Measurements from ENCODE around the gene KCNJ14.

KCNJ14 gene

GRCh38 chr19:48445606-48446481 lies 9.5 kb upstream of the KCNJ14 start, which contains the start of gene GRWD1:
Gene GRWD1 (plus strand): TSS chr19:48445983. CDS start chr19:48446006, 23 bp downstream.
- DNase-seq: peak; percentile 75 to 99 (median 93)

- no peak for DNase-seq
Measured at GRCh38 chr19:48446579-48446978, 8.8 kb upstream of the KCNJ14 start.

GRCh38 chr19:48448563-48448962 lies 6.8 kb upstream of the KCNJ14 start:
- no peak for DNase-seq

GRCh38 chr19:48450441-48450840 lies 4.9 kb upstream of the KCNJ14 start:
- no peak for DNase-seq

- DNase-seq: no peak
Measured at GRCh38 chr19:48450863-48451262, 4.5 kb upstream of the KCNJ14 start.

DNA sequence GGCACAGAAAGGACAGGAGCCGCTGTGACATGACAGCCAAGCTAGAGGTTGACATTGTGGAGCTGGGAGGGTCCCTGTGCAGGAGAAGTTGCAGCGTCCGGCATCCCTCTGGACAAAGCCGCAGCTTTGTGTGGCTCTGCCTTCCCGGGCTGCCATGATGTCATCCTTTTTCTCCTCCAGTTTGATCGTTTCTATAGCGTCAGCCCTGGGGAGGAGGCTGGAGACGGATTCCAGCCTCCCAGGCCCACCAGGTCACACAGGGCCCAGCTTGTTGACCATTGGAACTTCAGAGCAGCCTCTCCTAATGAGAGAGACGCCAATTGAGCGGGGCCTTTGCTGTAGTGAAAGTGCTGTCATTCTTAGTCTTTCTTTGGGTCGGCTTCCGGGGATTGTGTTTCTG lies 3.8 kb upstream of the KCNJ14 start:
- no peak for DNase-seq

- DNase-seq: no peak
Measured at GRCh38 chr19:48452289-48453190, 2.8 kb upstream of the KCNJ14 start.

DNA sequence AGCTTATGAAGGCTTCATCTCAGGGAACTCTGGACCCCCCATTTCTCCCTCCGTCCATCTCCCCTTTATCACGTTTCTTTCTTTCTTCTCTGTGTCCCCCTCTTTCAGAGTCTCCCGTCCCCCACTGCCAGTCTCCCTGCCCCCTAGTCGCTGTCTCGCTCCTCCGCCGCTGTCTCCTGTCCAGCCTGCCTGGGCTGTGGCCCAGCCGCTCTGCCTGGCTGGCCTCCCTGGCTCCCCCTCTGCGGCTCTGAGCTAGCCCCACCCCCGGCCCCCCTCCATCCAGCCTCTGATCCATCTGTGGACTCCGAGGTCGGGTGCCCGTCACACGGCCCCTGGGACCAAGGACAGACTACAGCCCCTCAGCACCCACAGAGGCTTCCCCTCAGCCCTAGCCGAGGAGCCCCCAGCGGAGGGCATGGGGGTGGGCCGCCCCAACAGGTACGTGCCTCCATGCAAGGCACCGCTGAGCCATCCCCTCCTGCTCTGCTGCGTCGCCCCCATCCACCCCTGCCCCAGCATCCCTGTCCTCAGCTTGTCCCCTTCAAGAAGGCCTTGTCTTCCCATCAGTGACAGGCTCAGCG lies 1.1 kb upstream of the KCNJ14 start:
- no peak for DNase-seq

- DNase-seq: no peak
Measured at GRCh38 chr19:48455908-48456562, 661 bp downstream of the KCNJ14 start.

GRCh38 chr19:48456864-48457263 lies 1.5 kb downstream of the KCNJ14 start:
- DNase-seq: no peak

GRCh38 chr19:48458016-48458415 lies 2.6 kb downstream of the KCNJ14 start:
- no peak for DNase-seq

GRCh38 chr19:48461651-48461981 lies 6.2 kb downstream of the KCNJ14 start:
- no peak for DNase-seq

- DNase-seq: no peak
Measured at GRCh38 chr19:48461982-48462655, 6.7 kb downstream of the KCNJ14 start.

- peak in 1 of 5 experiments; percentile 53 for DNase-seq
Measured at GRCh38 chr19:48465215-48465614, 9.8 kb downstream of the KCNJ14 start.

GRCh38 chr19:48466561-48467325 lies 11.4 kb downstream of the KCNJ14 start:
- no peak for DNase-seq

GRCh38 chr19:48468772-48469288 lies 13.5 kb downstream of the KCNJ14 start:
- DNase-seq: peak; percentile 96 to 100 (median 99)

- DNase-seq: peak; percentile 44 to 76 (median 53)
Measured at GRCh38 chr19:48469289-48469881, 14.0 kb downstream of the KCNJ14 start, which contains the start of gene CYTH2. Gene CYTH2 (plus strand): TSS chr19:48469369. CDS start chr19:48469508, 139 bp downstream.

DNA sequence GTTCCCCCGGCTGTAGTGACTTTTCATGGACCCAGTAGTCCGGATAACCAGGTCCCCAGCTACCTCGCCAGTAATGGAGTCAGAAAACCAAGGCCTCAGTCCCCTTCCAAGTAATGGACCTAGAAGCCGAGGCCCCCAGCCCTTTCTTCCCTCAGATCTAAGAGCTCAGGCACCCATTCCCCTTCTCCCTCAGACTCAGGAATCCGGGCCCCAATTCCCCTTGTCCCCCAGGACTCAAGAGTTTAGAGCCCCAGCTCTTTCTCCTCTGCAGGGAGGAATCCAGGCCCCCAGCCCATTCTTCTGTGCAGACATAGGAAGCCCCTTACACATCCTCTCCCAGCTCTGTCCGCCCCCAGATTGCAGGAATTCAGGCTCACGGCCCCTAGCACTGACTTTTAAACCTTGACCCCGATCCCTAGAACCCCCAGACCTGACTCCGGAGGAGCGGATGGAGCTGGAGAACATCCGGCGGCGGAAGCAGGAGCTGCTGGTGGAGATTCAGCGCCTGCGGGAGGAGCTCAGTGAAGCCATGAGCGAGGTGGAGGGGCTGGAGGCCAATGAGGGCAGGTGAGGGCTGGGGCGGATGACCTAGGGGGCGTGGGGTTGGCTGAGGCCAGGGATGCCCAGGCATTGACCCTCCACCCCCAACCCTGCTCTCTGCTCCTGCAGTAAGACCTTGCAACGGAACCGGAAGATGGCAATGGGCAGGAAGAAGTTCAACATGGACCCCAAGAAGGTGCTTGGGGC lies 14.7 kb downstream of the KCNJ14 start:
- DNase-seq: no peak

DNA sequence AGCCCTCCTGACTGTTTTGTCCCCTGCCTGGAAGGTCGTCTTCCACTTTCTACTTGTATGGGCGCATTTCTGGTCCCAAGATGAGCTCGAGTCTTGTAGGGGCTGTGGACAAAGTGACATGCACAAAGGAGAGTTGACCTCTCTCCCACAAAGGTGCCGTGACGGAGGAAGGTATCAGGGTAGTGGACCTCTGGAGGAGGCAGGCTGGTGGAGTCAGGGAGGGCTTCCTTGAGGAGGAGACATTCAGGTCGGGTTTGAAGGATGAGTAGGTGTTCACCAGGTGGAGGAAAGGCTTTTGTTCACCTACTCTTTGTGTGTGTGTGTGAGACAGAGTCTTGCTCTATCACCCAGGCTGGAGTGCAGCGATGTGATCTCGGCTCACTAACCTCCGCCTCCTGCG lies 15.5 kb downstream of the KCNJ14 start:
- DNase-seq: no peak

- no peak for DNase-seq
Measured at GRCh38 chr19:48471836-48472235, 16.5 kb downstream of the KCNJ14 start.
